Immature natural killer cell (primary cell): ENCODE data around the gene POU3F2. TPM values are rescaled to one million over a fixed set of nuclear protein-coding genes. Genes with fewer than 3 reads are reported as not detected.

Source experiments
- DNase-seq, 3 donors: peaks; one replicate each; pipeline ENCODE4 v3.0.0; 2022; ENCODE audit warnings: mixed read lengths in 1 of 3
- H3K27ac Mint-ChIP-seq, 6 donors: one replicate each; pipeline ENCODE4 v1.8.0; 2020; ENCODE audit warnings: mixed read lengths in 6 of 6, mild to moderate bottlenecking in 5 of 6, inconsistent platforms in 4 of 6, moderate library complexity in 3 of 6
- H3K27me3 Mint-ChIP-seq, 3 donors: one replicate each; pipeline ENCODE4 v1.8.0; 2020 to 2021; ENCODE audit warnings: low read depth in 3 of 3, mild to moderate bottlenecking in 3 of 3, mixed read lengths in 3 of 3, moderate library complexity in 3 of 3, inconsistent platforms in 1 of 3
- H3K36me3 Mint-ChIP-seq, 3 donors: one replicate each; pipeline ENCODE4 v1.8.0; 2020; ENCODE audit warnings: mixed read lengths in 3 of 3, inconsistent platforms in 2 of 3, mild to moderate bottlenecking in 2 of 3
- H3K4me1 Mint-ChIP-seq, 2 donors: one replicate each; pipeline ENCODE4 v1.8.0; 2020; ENCODE audit warnings: inconsistent platforms in 2 of 2, mild to moderate bottlenecking in 2 of 2, mixed read lengths in 2 of 2, moderate library complexity in 1 of 2
- H3K4me3 Mint-ChIP-seq, 5 donors: one replicate each; pipeline ENCODE4 v1.8.0; 2020; ENCODE audit warnings: mild to moderate bottlenecking in 5 of 5, mixed read lengths in 5 of 5, inconsistent platforms in 3 of 5, moderate library complexity in 3 of 5
- H3K9me3 Mint-ChIP-seq, 6 donors: one replicate each; pipeline ENCODE4 v1.8.0; 2020; ENCODE audit warnings: mild to moderate bottlenecking in 6 of 6, mixed read lengths in 6 of 6, inconsistent platforms in 4 of 6, moderate library complexity in 3 of 6
- polyA plus RNA-seq, 3 donors: library from polyadenylated mRNA; unstranded; fragments of 300-500 nt; fragmentation: Illumina TruSeq; gene quantifications; one replicate each; pipeline ENCODE4 v1.2.3, GENCODE V29; 2021

The POU3F2 gene
- polyA plus RNA-seq, 3 donors from 2014 or later: not detected

DNA sequence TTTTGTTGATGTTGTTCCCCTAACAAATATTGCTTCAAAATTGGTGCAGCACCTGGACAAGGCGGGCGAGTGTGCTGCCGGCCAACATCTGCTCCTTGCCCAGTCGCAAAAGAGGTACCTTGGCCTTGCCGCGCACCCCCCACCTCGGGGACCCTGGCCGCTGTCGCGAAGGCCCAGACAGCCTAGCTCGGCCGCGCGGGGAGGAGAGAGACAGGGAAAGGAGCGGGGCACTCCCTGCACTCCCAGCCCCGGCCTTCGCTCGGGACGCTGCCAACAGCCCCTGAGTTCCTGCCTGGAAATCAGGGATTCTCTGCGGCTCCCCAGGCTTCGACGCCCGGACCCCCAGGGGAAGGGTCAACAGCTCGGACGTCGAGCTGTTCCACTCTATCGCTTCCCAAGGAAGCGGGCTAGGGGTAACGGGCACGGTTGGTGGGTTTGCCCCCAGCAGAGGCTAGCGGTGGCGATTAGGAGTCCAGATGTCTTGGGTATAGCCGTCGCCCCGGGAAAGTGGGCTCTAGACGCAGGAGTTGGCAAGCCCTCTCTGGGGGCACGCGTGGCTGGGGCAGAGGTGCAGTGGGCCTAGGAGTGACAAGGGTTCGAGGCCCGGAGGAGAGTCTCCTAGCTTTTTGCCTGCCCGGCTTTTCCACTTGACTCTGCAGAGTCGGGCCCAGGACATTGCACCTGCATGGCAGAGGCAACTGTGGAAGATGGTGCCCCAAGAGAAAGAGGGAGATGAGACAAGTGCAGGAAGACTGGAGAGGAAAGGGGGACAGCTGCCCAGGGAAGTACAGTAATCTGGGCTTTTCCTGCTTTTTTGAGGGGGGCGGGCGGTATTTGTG lies 8.2 kb downstream of the POU3F2 start:
- no peak for DNase-seq
- peaks cover 0 to 7% (median 0%) of the 10 kb centered on the region in 6 donors for H3K9me3 Mint-ChIP-seq
- no peak overlapping the region for H3K27ac Mint-ChIP-seq
- peaks cover 0 to 3% (median 0%) of the 10 kb centered on the region in 3 donors for H3K36me3 Mint-ChIP-seq
- peaks cover 18 to 19% of the 10 kb centered on the region in 2 donors for H3K4me1 Mint-ChIP-seq
- H3K4me3 Mint-ChIP-seq: no peak overlapping the region
- peaks cover 35 to 65% (median 49%) of the 10 kb centered on the region in 3 donors for H3K27me3 Mint-ChIP-seq

DNA sequence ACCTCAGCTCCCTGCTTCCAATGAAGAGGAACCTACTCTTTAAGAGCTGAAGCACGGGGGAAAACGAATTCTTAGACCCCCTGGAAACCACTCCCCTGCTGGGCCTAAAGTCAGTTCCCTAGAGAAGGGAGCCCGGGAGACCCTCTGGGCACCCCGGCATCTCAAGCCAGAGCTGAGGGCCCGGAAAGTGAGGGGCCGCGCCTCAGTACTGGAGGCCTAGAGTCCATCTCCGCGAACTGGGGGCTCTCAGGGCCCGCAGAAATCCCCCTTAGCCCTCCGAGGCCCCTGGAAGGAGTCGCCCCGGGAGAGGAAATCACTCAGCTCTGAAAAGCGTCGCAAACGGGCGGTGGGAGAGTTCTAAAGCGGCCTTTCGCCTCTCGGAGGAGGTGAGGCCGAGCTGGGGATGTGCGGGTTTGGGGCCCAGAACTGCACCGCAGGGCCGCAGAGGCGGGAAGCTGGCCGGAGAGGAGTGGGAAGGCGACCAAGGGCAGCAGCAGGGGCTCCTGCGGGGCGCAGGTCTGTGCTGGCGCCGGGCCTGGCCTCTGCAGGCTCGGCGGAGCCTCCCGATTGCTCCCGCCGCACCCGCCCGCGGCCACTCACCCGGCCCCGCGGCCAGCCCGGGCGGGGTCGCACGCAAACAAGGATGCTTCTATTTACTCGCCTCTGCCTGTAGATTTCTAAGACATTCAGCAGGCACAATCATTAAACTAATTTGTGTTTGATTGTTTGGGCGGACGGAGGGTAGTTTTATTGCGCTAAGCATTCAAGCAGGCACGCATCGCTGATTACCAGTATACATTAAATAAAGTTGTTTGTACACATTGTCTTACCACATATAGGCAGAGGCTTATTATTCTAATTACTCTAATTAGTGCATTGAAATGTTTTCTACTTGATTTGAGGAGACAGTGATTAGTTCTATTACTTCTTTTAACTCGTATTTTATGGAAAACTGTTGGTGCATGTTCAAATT lies 9.2 kb downstream of the POU3F2 start:
- peaks cover 0 to 3% (median 0%) of the 10 kb centered on the region in 3 donors for H3K36me3 Mint-ChIP-seq
- H3K9me3 Mint-ChIP-seq: peaks cover 0 to 7% (median 0%) of the 10 kb centered on the region in 6 donors
- H3K27ac Mint-ChIP-seq: no peak overlapping the region
- no peak overlapping the region for H3K4me3 Mint-ChIP-seq
- DNase-seq: no peak
- peaks cover 37 to 61% (median 46%) of the 10 kb centered on the region in 3 donors for H3K27me3 Mint-ChIP-seq
- H3K4me1 Mint-ChIP-seq: peaks cover 18 to 20% of the 10 kb centered on the region in 2 donors

DNA sequence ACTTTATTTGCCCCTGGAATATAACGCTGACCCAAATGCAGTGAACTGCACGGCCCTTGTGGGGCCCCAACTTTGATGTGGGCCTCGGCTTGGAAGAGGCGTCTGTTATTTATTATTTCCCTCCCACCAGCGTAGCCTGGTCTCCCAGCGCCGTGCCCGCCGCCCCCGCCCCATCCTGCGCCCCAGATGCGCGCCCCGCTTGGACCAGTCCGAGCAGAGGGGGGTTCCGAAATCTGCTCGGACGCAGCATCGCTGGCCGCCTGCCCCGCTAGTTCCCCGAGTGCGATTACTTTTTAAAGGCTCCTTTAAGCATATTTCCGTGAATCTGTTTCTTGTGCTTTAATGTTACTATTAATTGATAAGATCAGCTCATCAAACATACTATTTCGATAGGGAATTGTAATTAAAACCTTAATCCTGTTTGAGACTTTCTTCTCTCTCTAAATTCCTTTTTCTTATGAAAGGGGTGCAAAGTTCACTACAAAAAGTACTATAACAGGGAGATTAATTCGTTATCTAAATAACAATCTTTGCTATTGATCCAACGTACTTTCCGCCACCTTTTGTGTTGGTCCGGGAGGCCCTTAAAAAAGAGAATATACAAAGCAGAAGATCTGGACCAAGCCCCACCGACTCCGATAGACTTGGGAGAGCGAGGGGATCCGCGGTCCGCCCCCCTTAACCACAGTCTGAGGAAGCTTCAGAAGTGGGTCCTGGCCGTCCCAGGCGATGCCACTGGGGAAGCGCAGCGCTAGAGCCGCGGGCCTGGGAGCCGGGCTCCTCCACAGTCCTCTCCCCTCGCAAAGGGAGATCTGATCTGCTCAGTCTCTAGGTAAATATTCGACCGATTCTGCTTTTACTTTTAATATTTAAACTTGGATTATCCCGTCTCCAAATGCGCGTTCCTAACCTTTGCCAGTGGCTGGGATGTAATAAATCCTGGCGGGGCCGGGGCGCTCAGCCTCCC lies 10.2 kb downstream of the POU3F2 start:
- H3K9me3 Mint-ChIP-seq: peaks cover 0 to 14% (median 0%) of the 10 kb centered on the region in 6 donors
- no peak for DNase-seq
- peaks cover 18 to 20% of the 10 kb centered on the region in 2 donors for H3K4me1 Mint-ChIP-seq
- peak overlapping the region; percentile 1 to 50 (median 36) for H3K4me3 Mint-ChIP-seq
- H3K36me3 Mint-ChIP-seq: peaks cover 0 to 8% (median 0%) of the 10 kb centered on the region in 3 donors
- H3K27me3 Mint-ChIP-seq: peaks cover 37 to 65% (median 49%) of the 10 kb centered on the region in 3 donors
- H3K27ac Mint-ChIP-seq: no peak overlapping the region

DNA sequence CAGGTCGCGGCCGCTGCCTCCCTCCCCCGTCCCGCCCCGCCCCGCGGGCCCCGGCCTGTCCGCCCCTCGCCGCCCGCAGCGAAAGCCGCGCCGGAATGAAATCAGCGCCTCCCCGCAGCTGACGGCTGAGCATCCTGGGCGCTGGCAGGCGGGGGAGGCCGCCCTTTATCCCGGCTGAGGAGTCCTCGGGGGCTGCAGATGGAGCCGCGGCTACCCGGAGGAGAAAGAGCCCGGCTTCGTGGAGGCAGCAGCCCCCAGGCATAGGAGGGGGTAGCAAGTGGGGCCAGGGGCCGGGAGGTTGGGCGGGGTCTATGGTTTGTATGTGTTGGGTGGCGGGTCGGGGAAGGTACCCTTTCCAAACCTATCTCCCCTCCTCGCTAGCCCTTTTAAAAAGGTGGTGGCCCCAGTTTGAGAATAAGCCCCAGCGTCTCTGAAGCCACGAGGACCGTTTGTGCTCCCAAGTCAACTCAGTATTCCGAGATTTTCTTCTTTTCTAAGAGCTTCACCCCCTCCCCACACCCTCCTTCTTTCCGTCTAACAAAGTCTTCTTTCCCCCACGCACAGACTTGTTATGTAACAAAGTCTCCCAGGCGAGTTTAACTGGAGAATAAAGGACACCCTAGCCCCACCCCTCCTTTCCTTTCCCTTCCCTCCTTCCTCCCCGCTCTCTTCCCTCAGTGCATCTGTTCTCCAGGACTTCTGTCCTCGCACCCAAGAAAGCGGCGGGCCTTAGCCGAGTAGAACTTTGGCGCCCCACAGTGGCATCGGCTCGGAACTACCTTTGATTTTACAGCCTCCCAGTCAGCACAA lies 11.0 kb downstream of the POU3F2 start:
- Mint-ChIP-seq H3K9me3 (peaks cover 0 to 14% (median 0%) of the 10 kb centered on the region in 6 donors), H3K27me3 (peaks cover 42 to 69% (median 47%) of the 10 kb centered on the region in 3 donors), H3K36me3 (peaks cover 0 to 8% (median 0%) of the 10 kb centered on the region in 3 donors), H3K4me1 (peaks cover 18 to 20% of the 10 kb centered on the region in 2 donors), H3K27ac (no peak overlapping the region), H3K4me3 (peak overlapping the region; percentile 63 to 69 (median 65))
- peak; percentile 36 to 52 (median 41) for DNase-seq

- Mint-ChIP-seq H3K27ac (no peak overlapping the region), H3K4me1 (peaks cover 18 to 20% of the 10 kb centered on the region in 2 donors), H3K4me3 (peak overlapping the region in 4 of 5 donors; percentile 63 to 66 (median 64)), H3K27me3 (peaks cover 36 to 67% (median 42%) of the 10 kb centered on the region in 3 donors), H3K9me3 (peaks cover 0 to 12% (median 0%) of the 10 kb centered on the region in 6 donors), H3K36me3 (peaks cover 0 to 8% (median 0%) of the 10 kb centered on the region in 3 donors)
- peak in 1 of 3 donors; percentile 8 for DNase-seq
These were observed 11.6 kb downstream of the POU3F2 start for GRCh38 chr6:98846021-98846380.

DNA sequence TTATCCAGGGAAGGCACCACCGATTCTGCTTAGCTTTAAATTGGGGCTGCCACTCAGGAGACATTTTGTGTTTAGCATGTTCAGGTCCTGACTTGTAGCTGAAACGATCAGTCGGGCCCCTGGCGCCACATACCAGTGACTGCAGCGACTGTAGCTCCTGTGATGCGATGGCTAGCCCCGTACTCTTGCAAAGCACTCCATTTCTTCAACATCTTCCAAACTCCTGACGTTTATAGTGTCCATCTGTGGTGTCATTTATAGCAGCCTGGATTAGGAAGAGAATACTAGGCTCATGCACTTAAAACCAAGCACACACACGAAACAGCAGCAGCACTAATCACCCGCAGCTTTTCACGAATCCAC lies 13.0 kb downstream of the POU3F2 start:
- H3K4me3 Mint-ChIP-seq: peak overlapping the region in 1 of 5 donors; percentile 15
- H3K27ac Mint-ChIP-seq: no peak overlapping the region

DNA sequence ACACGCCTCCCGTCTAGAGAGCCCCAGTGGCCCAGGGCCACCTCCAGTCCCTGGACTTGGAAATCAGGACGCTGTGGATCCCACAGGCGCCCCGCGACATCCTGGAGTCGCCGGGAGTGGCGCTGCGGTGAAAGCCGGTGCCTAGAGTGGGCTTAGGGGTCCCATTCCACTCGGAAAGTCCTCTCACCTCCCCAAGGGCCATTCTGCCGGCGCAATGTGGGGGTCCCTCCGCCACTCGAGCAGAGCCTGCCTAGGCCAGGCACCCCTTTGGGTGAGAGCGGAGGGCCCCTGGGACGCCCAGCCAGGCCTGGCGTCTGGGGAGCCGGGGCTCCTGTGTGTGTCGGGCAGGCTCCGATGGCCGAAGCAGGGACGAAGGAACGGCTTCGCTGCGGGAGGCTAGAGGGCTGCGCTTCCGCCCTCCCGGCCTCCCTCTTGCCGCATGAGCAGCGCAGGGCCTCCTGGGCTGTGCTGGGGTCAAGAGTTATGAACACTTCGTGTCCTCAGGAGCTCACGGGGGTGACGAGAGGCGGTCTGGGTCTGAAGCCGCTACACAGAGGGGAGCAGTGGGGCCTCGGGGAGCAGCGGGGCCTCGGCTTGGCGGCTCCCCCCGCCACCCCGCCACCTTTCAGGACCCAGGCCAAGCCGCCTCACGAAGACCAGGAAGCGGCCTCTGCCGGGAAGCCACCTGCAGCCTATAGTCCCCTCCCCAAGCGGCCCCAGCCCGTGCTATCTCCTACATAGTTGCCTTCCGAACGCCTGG lies 13.6 kb downstream of the POU3F2 start:
- H3K9me3 Mint-ChIP-seq: peaks cover 0 to 12% (median 0%) of the 10 kb centered on the region in 6 donors
- H3K4me1 Mint-ChIP-seq: peaks cover 18 to 20% of the 10 kb centered on the region in 2 donors
- no peak for DNase-seq
- no peak overlapping the region for H3K27ac Mint-ChIP-seq
- no peak overlapping the region for H3K4me3 Mint-ChIP-seq
- peaks cover 0 to 5% (median 0%) of the 10 kb centered on the region in 3 donors for H3K36me3 Mint-ChIP-seq
- H3K27me3 Mint-ChIP-seq: peaks cover 32 to 60% (median 32%) of the 10 kb centered on the region in 3 donors

More for the DNA sequence above, 13.0 kb downstream of the POU3F2 start:
- peaks cover 0 to 5% (median 0%) of the 10 kb centered on the region in 3 donors for H3K36me3 Mint-ChIP-seq
- peaks cover 18 to 20% of the 10 kb centered on the region in 2 donors for H3K4me1 Mint-ChIP-seq
- H3K27me3 Mint-ChIP-seq: peaks cover 32 to 63% (median 35%) of the 10 kb centered on the region in 3 donors
- no peak for DNase-seq
- peaks cover 0 to 12% (median 0%) of the 10 kb centered on the region in 6 donors for H3K9me3 Mint-ChIP-seq

DNA sequence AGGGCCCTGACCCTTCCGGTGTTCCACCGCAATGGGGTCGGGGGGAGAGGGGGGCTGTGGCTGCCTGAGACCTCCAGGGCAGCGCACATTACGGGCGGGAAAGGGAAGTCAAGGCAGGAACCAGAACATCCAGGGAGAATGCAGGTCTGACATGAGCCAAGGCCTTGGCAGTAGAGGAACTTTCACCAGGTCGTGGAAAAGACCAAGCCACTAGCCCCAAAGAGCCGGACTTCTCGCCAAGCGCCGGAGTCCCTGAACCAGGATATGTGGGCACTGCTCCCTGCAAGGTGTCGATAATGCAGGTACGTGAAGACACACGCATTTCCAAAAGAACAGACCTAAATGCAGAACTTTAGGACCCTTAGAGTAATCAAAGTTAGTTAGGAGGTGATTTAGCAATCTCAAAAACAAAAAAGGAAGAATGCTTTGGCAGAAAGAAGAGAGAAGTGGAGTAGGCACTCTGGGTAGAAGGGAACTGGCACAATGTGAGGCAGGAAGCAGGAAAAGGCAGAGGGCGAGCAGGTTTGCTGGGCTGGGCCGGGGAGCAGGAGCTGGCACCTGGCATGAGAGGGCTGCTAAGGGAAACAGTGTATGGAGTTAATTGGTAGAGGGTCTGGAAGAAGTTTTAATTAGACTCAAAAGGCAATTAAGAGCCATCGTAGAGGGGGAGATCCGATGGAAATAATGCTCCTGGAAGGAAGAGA lies 14.3 kb downstream of the POU3F2 start:
- peaks cover 18 to 20% of the 10 kb centered on the region in 2 donors for H3K4me1 Mint-ChIP-seq
- no peak overlapping the region for H3K27ac Mint-ChIP-seq
- H3K4me3 Mint-ChIP-seq: no peak overlapping the region
- H3K9me3 Mint-ChIP-seq: peaks cover 0 to 12% (median 0%) of the 10 kb centered on the region in 6 donors
- peaks cover 30 to 56% (median 31%) of the 10 kb centered on the region in 3 donors for H3K27me3 Mint-ChIP-seq
- H3K36me3 Mint-ChIP-seq: peaks cover 0 to 5% (median 0%) of the 10 kb centered on the region in 3 donors
- no peak for DNase-seq

DNA sequence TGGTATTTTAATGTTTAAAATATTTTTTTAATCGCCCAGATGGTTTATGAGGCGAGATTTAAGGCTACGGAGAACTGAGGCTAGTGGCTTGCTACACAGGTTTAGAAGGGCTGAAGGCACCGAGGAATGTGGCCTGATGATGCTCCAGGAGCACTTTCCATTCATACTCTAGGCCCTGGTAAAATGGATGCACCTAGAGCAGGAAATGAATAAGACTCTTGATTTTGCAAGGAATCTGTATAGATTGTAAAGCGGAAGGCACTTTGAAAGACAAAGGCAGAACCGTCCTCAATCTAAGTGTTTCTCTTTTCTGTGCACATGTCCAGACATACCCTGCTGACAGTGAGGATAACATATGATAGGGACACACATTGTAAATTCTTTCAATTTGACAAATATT lies 30.1 kb downstream of the POU3F2 start:
- no peaks in the 10 kb centered on the region for H3K4me1 Mint-ChIP-seq
- H3K9me3 Mint-ChIP-seq: peaks cover 0 to 5% (median 0%) of the 10 kb centered on the region in 6 donors
- peaks cover 6 to 17% (median 13%) of the 10 kb centered on the region in 3 donors for H3K36me3 Mint-ChIP-seq
- H3K27ac Mint-ChIP-seq: no peak overlapping the region
- DNase-seq: no peak
- no peaks in the 10 kb centered on the region for H3K27me3 Mint-ChIP-seq
- H3K4me3 Mint-ChIP-seq: no peak overlapping the region

- Mint-ChIP-seq H3K4me1 (no peaks in the 10 kb centered on the region), H3K36me3 (peaks cover 12 to 29% (median 23%) of the 10 kb centered on the region in 3 donors), H3K27me3 (no peaks in the 10 kb centered on the region), H3K4me3 (no peak overlapping the region), H3K27ac (no peak overlapping the region), H3K9me3 (peaks cover 0 to 4% (median 0%) of the 10 kb centered on the region in 6 donors)
- DNase-seq: no peak
These were observed 36.7 kb downstream of the POU3F2 start for GRCh38 chr6:98871057-98871456.

GRCh38 chr6:98871821-98872220 lies 37.4 kb downstream of the POU3F2 start:
- Mint-ChIP-seq H3K27ac (no peak overlapping the region), H3K4me1 (no peaks in the 10 kb centered on the region), H3K27me3 (no peaks in the 10 kb centered on the region), H3K9me3 (no peaks in the 10 kb centered on the region), H3K4me3 (no peak overlapping the region), H3K36me3 (peaks cover 13 to 25% (median 25%) of the 10 kb centered on the region in 3 donors)
- no peak for DNase-seq
